B cell (primary cell): Measurements from ENCODE around the gene AP1M1.

Source experiments
- CTCF ChIP-seq: fragments of 200-600 bp; IDR thresholded peaks from one replicate; pipeline ENCODE4 v1.8.0; 2022; ENCODE audit warnings: antibody characterized with exemption, mild to moderate bottlenecking
- EZH2 ChIP-seq: IDR thresholded peaks from 2 replicates; pipeline ENCODE4 v1.6.1; 2012; ENCODE audit warnings: borderline replicate concordance, low read depth, mild to moderate bottlenecking, moderate library complexity, low read length; ENCODE audit not compliant: insufficient read depth, poor library complexity, severe bottlenecking

- TF ChIP-seq EZH2 (no peak), CTCF (no peak)
Observed at GRCh38 chr19:16268676-16269319, 71.1 kb downstream of the AP1M1 start.
